Measurements from ENCODE around the gene PTCD2. TPM values are rescaled to one million over a fixed set of nuclear protein-coding genes. Genes with fewer than 3 reads are reported as not detected.

The PTCD2 gene, protein sequence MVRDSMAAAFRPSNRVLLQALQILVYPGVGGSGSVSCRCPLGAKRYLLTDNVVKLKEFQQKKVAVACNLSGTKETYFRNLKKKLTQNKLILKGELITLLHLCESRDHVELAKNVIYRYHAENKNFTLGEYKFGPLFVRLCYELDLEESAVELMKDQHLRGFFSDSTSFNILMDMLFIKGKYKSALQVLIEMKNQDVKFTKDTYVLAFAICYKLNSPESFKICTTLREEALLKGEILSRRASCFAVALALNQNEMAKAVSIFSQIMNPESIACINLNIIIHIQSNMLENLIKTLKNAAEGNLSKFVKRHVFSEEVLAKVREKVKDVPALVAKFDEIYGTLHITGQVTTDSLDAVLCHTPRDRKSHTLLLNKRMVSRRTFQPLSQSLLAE
- 14.6 and 25.8 TPM in 2 replicates for total RNA-seq (2011; cell fraction: chromatin; rRNA removed; ENCODE audit: low replicate concordance)
- 9.7 and 10.5 TPM in 2 replicates for total RNA-seq (2011; cell fraction: nucleolus; rRNA removed)
- 15.5 and 22.9 TPM in 2 replicates for total RNA-seq (2011; cell fraction: nucleoplasm; rRNA removed)
- total RNA-seq (2014; rRNA removed) (12.5 and 14.6 TPM in 2 replicates), total RNA-seq (2014; rRNA removed; fragmentation: Illumina TruSeq; extraction: Trizol) (18.3 and 19.4 TPM in 2 replicates), total RNA-seq (2015; rRNA removed; fragmentation: Illumina TruSeq; extraction: Trizol) (11.9 and 12.6 TPM in 2 replicates), total RNA-seq (2021) (18.7 and 20.6 TPM in 2 replicates), polyA plus RNA-seq (2011; rRNA removed) (24.7 and 28.5 TPM in 2 replicates), polyA plus RNA-seq (2014; fragmentation: Illumina TruSeq; extraction: Trizol) (13.6 and 14.6 TPM in 2 replicates), polyA plus RNA-seq (2014; fragmentation: Nextera tagmentation; extraction: Ambion mirVana) (10 to 100 TPM; 18.6 to 19.6 TPM), polyA plus RNA-seq (2014; rRNA removed) (14.1 and 18.8 TPM in 2 replicates), polyA minus RNA-seq (2011; rRNA and poly(A)+ RNA removed) (26.3 and 26.7 TPM in 2 replicates), Bru-seq, nascent RNA (percentile 83 among the genes with signal in this experiment), BruChase-seq, experiment 1, labeled RNA remaining after a 2-hour chase (percentile 77 among the genes with signal in this experiment), BruChase-seq, experiment 2, labeled RNA remaining after a 6-hour chase (percentile 72 among the genes with signal in this experiment)
- 10.2 and 14.1 TPM in 2 replicates for polyA plus RNA-seq (2011; cell fraction: cytosol; rRNA removed)
- polyA plus RNA-seq (2011; cell fraction: nucleus; rRNA removed) = 19.5 and 27.6 TPM in 2 replicates
- 11.1 and 11.4 TPM in 2 replicates for polyA plus RNA-seq (2012)
- polyA minus RNA-seq (2011; cell fraction: cytosol; rRNA and poly(A)+ RNA removed) = 8.0 and 8.8 TPM in 2 replicates
- polyA minus RNA-seq (2011; cell fraction: nucleus; rRNA and poly(A)+ RNA removed) = 14.4 and 18.4 TPM in 2 replicates
- long read RNA-seq, experiment 1, full-length matches to known transcripts = 36 of 55 reads
- long read RNA-seq, experiment 1, partial matches to known transcripts = 5 of 55 reads
- long read RNA-seq, experiment 1, other reads (novel, unspliced or antisense) = 14 of 55 reads
- long read RNA-seq, experiment 2, full-length matches to known transcripts = 9 of 15 reads
- long read RNA-seq, experiment 2, partial matches to known transcripts = 4 of 15 reads
- long read RNA-seq, experiment 2, other reads (novel, unspliced or antisense) = 2 of 15 reads
- long read RNA-seq, experiment 3, full-length matches to known transcripts = 13 of 21 reads
- long read RNA-seq, experiment 3, partial matches to known transcripts = 3 of 21 reads
- long read RNA-seq, experiment 3, other reads (novel, unspliced or antisense) = 5 of 21 reads

DNA sequence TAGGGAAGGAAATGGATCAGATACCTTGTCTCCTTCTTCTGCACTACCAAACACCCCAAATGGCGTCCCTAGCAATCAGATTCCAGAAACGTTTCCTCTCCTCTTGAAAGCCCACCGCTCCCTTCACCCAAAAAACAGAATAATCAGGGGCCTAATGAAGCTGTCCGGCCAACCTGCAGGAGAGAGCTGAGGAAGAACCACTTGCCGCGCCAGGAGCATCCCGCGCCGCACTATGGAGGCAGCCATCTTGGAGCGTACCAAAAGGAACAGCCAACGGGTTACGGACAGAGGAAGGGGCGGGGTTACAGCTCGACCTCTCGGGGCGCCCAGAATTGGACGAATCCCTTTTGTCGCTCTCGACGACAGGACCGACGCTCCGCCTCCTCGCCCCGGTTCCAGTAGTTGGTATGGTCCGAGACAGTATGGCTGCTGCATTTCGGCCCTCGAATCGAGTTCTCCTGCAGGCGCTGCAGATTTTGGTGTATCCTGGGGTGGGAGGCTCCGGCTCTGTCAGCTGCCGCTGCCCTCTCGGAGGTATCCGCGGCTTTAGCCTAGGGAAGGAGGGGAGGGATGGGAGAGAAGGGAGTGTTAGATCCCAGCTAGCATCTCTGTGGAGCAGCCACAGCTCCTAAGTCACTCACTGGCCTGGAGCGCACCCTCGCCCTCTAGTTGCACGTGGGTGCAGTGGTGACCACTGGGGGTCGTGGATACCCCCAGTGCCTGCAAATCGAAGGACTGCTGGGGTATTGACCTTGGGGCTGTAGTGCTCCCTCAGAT is at the start of gene PTCD2, which contains the start of gene MRPS27:
Gene PTCD2, plus strand, starts transcription at position 398 of the 777 bp plus-strand sequence. Its CDS starts 10 bp downstream, at position 408.
Gene MRPS27, minus strand, starts transcription at position 265 of the 777 bp plus-strand sequence. Its CDS starts 19 bp downstream, at position 246.
- no TSS peak for BruUV-seq (replicated peaks)
- peak within 1 kb of the TSS; percentile 90 for H2AFZ ChIP-seq (ENCODE audit: low read depth, low read length)
- CTCF ChIA-PET (ENCODE audit: low intra/inter-chr PET ratio) = no interaction called here
- peak within 1 kb of the TSS; percentile 89 for H3K4me3 ChIP-seq
- no peaks in the 10 kb centered on the region for H4K20me1 ChIP-seq (replicated peaks; ENCODE audit: control insufficient read depth, insufficient read depth, low read length)
- DNase-seq (ENCODE audit: extremely low read depth in 1 of 4, low spot score in 3 of 4) (peak; percentile 94 to 99 (median 96)), FAIRE-seq (peak; percentile 95), ATAC-seq (peak; percentile 98)
- peak within 1 kb of the TSS; percentile 94 for H3K27ac ChIP-seq (ENCODE audit: extremely low read depth, low read depth, low read length)
- peaks cover 0 to 11% of the 10 kb centered on the region in 2 experiments; a peak in 4 of 5 replicates for H3K4me1 ChIP-seq (replicated peaks in 1 of 2; ENCODE audit: control insufficient read depth in 2 of 2, insufficient read depth in 2 of 2, low read length in 2 of 2)
- no peaks in the 10 kb centered on the region for H3K27me3 ChIP-seq (ENCODE audit: control insufficient read depth in 2 of 2, insufficient read depth in 2 of 2, low read length in 2 of 2)
- peak within 1 kb of the TSS; percentile 92 for H3K4me2 ChIP-seq (ENCODE audit: insufficient read depth, low read length)
- H3K9ac ChIP-seq (ENCODE audit: insufficient read depth in 1 of 2, low read depth in 2 of 2, low read length in 2 of 2) = peak within 1 kb of the TSS; percentile 95 to 99
- no peaks in the 10 kb centered on the region for H3K9me3 ChIP-seq (replicated peaks; ENCODE audit: control insufficient read depth, insufficient read depth, low read depth, low read length)
- intact Hi-C loops (cut with micrococcal nuclease) (no loop called here), in situ Hi-C loops (cut with MboI) (loop anchor here (25.0 kb wide), 1 partner anchor 533 kb away; no protein-coding TSS in a partner anchor)
- peaks cover 54% of the 10 kb centered on the region for H3K36me3 ChIP-seq (ENCODE audit: control insufficient read depth, insufficient read depth, low read length)
- WGBS (ENCODE audit: insufficient coverage, low coverage, missing lambda C conversion rate) = under 1% methylated on average over 38 of the region's 40 CpGs
- no peaks in the 10 kb centered on the region for H3K9me1 ChIP-seq (ENCODE audit: control insufficient read depth, insufficient read depth, low read length)
- POLR2A ChIA-PET = interaction anchor here (0.6 to 5.1 kb wide), 14 partner anchors 10 to 372 kb away, joined by 3 to 35 read pairs (median 3); no protein-coding TSS in a partner anchor
- peaks cover 64% of the 10 kb centered on the region for H3K79me2 ChIP-seq (ENCODE audit: control insufficient read depth, insufficient read depth, low read length)
- TF ChIP-seq CCNT2 (IDR thresholded peaks at IDR 0.05; ENCODE audit: borderline replicate concordance, extremely low read depth, insufficient read length, low read depth, low read length) (peak; percentile 44), ZBTB17 (CRISPR knock-in tag; IDR thresholded peaks at IDR 0.05) (peak; percentile 41; the same call in 1 of the 2 replicates), ZNF347 (CRISPR knock-in tag; IDR thresholded peaks at IDR 0.05; ENCODE audit: low read depth) (no peak), ZNF174 (CRISPR knock-in tag; IDR thresholded peaks at IDR 0.05) (no peak), FOXP1 (CRISPR knock-in tag; IDR thresholded peaks at IDR 0.05) (0 out of 2 replicates have a peak, but pooled peaks have one; percentile 77), MXD1 (CRISPR knock-in tag; IDR thresholded peaks at IDR 0.05; ENCODE audit: borderline replicate concordance, poor library complexity, severe bottlenecking) (peak; percentile 89)
- TF ChIP-seq, protein P1, sequence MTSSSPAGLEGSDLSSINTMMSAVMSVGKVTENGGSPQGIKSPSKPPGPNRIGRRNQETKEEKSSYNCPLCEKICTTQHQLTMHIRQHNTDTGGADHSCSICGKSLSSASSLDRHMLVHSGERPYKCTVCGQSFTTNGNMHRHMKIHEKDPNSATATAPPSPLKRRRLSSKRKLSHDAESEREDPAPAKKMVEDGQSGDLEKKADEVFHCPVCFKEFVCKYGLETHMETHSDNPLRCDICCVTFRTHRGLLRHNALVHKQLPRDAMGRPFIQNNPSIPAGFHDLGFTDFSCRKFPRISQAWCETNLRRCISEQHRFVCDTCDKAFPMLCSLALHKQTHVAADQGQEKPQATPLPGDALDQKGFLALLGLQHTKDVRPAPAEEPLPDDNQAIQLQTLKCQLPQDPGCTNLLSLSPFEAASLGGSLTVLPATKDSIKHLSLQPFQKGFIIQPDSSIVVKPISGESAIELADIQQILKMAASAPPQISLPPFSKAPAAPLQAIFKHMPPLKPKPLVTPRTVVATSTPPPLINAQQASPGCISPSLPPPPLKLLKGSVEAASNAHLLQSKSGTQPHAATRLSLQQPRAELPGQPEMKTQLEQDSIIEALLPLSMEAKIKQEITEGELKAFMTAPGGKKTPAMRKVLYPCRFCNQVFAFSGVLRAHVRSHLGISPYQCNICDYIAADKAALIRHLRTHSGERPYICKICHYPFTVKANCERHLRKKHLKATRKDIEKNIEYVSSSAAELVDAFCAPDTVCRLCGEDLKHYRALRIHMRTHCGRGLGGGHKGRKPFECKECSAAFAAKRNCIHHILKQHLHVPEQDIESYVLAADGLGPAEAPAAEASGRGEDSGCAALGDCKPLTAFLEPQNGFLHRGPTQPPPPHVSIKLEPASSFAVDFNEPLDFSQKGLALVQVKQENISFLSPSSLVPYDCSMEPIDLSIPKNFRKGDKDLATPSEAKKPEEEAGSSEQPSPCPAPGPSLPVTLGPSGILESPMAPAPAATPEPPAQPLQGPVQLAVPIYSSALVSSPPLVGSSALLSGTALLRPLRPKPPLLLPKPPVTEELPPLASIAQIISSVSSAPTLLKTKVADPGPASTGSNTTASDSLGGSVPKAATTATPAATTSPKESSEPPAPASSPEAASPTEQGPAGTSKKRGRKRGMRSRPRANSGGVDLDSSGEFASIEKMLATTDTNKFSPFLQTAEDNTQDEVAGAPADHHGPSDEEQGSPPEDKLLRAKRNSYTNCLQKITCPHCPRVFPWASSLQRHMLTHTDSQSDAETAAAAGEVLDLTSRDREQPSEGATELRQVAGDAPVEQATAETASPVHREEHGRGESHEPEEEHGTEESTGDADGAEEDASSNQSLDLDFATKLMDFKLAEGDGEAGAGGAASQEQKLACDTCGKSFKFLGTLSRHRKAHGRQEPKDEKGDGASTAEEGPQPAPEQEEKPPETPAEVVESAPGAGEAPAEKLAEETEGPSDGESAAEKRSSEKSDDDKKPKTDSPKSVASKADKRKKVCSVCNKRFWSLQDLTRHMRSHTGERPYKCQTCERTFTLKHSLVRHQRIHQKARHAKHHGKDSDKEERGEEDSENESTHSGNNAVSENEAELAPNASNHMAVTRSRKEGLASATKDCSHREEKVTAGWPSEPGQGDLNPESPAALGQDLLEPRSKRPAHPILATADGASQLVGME (CRISPR knock-in tag; IDR thresholded peaks at IDR 0.05) = no peak
